Mesothelial cell of epicardium (in vitro differentiated cells): Measurements from ENCODE around the gene IPO13. TPM values are rescaled to one million over a fixed set of nuclear protein-coding genes. Genes with fewer than 3 reads are reported as not detected.

Experiments used
- DNase-seq, 2 experiments: peaks; one replicate each; pipeline ENCODE4 v3.0.0; 2021; ENCODE audit warnings: low spot score in 2 of 2; ENCODE audit not compliant: unreplicated experiment in 2 of 2
- H3K27ac Mint-ChIP-seq: 2 replicates; pipeline ENCODE4 v1.8.0; 2021; ENCODE audit warnings: mixed read lengths
- H3K27me3 Mint-ChIP-seq: 2 replicates; pipeline ENCODE4 v1.8.0; 2021; ENCODE audit warnings: low read depth, mixed read lengths
- H3K36me3 Mint-ChIP-seq: 2 replicates; pipeline ENCODE4 v1.8.0; 2021; ENCODE audit warnings: mixed read lengths
- H3K4me1 Mint-ChIP-seq: 2 replicates; pipeline ENCODE4 v1.8.0; 2021; ENCODE audit warnings: mixed read lengths
- H3K4me3 Mint-ChIP-seq: 2 replicates; pipeline ENCODE4 v1.8.0; 2021; ENCODE audit warnings: mild to moderate bottlenecking, moderate library complexity, mixed read lengths
- H3K9me3 Mint-ChIP-seq: 2 replicates; pipeline ENCODE4 v1.8.0; 2021; ENCODE audit warnings: mixed read lengths
- CTCF ChIP-seq: fragments of 200-600 bp; sonication (generic); IDR thresholded peaks from one replicate; pipeline ENCODE4 v1.5.0; 2021; ENCODE audit warnings: antibody characterized with exemption; ENCODE audit not compliant: unreplicated experiment
- total RNA-seq: library from RNA; stranded (reverse); gene quantifications from 3 replicates; pipeline ENCODE4 v1.2.1, GENCODE V29; 2021

Gene IPO13
- total RNA-seq, 1 donor from 2014 or later, result 26.4 TPM

- no peak for TF ChIP-seq CTCF
- Mint-ChIP-seq H3K27ac (no peak overlapping the region), H3K4me3 (no peak overlapping the region), H3K4me1 (peaks cover 5% of the 10 kb centered on the region), H3K36me3 (peaks cover 6% of the 10 kb centered on the region), H3K9me3 (no peaks in the 10 kb centered on the region), H3K27me3 (no peaks in the 10 kb centered on the region)
- DNase-seq, result no peak
These were observed 50.7 kb downstream of the IPO13 start for GRCh38 chr1:43997295-43997999.

- H3K27me3 Mint-ChIP-seq, result no peaks in the 10 kb centered on the region
- H3K4me3 Mint-ChIP-seq, result no peak overlapping the region
- DNase-seq, result no peak
- no peaks in the 10 kb centered on the region for H3K4me1 Mint-ChIP-seq
- TF ChIP-seq CTCF, result no peak
- no peaks in the 10 kb centered on the region for H3K9me3 Mint-ChIP-seq
- no peak overlapping the region for H3K27ac Mint-ChIP-seq
- peaks cover 6% of the 10 kb centered on the region for H3K36me3 Mint-ChIP-seq
These were observed 51.2 kb downstream of the IPO13 start for GRCh38 chr1:43998000-43998378.

GRCh38 chr1:43999455-43999854, 52.7 kb downstream of the IPO13 start:
- H3K4me1 Mint-ChIP-seq, result no peaks in the 10 kb centered on the region
- H3K4me3 Mint-ChIP-seq, result no peak overlapping the region
- no peak for TF ChIP-seq CTCF
- DNase-seq, result no peak
- H3K27me3 Mint-ChIP-seq, result no peaks in the 10 kb centered on the region
- no peaks in the 10 kb centered on the region for H3K9me3 Mint-ChIP-seq
- no peak overlapping the region for H3K27ac Mint-ChIP-seq
- H3K36me3 Mint-ChIP-seq, result peaks cover 6% of the 10 kb centered on the region

GRCh38 chr1:44000122-44000665, 53.4 kb downstream of the IPO13 start:
- Mint-ChIP-seq H3K9me3 (no peaks in the 10 kb centered on the region), H3K4me3 (no peak overlapping the region), H3K27me3 (no peaks in the 10 kb centered on the region), H3K36me3 (peaks cover 6% of the 10 kb centered on the region), H3K27ac (no peak overlapping the region), H3K4me1 (no peaks in the 10 kb centered on the region)
- no peak for TF ChIP-seq CTCF
- no peak for DNase-seq

- Mint-ChIP-seq H3K4me1 (no peaks in the 10 kb centered on the region), H3K27me3 (no peaks in the 10 kb centered on the region), H3K9me3 (no peaks in the 10 kb centered on the region), H3K27ac (no peak overlapping the region), H3K4me3 (no peak overlapping the region), H3K36me3 (peaks cover 6% of the 10 kb centered on the region)
- DNase-seq, result no peak
- no peak for TF ChIP-seq CTCF
These were observed 55.4 kb downstream of the IPO13 start for GRCh38 chr1:44002165-44002564.
